Peyer's patch (tissue), 4 donors: Measurements from ENCODE around the gene CCNC. TPM values are rescaled to one million over a fixed set of nuclear protein-coding genes. Genes with fewer than 3 reads are reported as not detected.
A peak's percentile ranks its signal among the peaks of the same experiment; 100 is the strongest.

Experiments
- DNase-seq, 3 donors: peaks; one replicate each; pipeline ENCODE4 v3.0.0-alpha.2; 2017 to 2019
- H3K27ac ChIP-seq, 4 donors: fragments of 200-600 bp; sonication (generic); one replicate each; pipeline ENCODE4 v1.5.1; 2016 to 2019
- H3K27me3 ChIP-seq, 2 donors: fragments of 200-600 bp; sonication (generic); one replicate each; pipeline ENCODE4 v1.5.1; 2019
- H3K36me3 ChIP-seq, 3 donors: fragments of 200-600 bp; sonication (generic); one replicate each; pipeline ENCODE4 v1.5.1; 2016 to 2019
- H3K4me1 ChIP-seq, 4 donors: fragments of 200-600 bp; sonication (generic); one replicate each; pipeline ENCODE4 v1.5.1; 2016 to 2019
- H3K4me3 ChIP-seq, 4 donors: fragments of 200-600 bp; sonication (generic); 1 replicate in 3 of 4; 2 replicates in 1 of 4; pipeline ENCODE4 v1.5.1; 2016 to 2019; ENCODE audit warnings: mild to moderate bottlenecking in 1 of 4
- H3K9me3 ChIP-seq, 4 donors: fragments of 200-600 bp; sonication (generic); one replicate each; pipeline ENCODE4 v1.5.1; 2016 to 2019; ENCODE audit warnings: mild to moderate bottlenecking in 1 of 4
- CTCF ChIP-seq, 6 experiments: fragments of 450-650 bp in 4 of 6; fragments of 200-600 bp in 2 of 6; sonication (generic) in 1 of 6; IDR thresholded peaks; one replicate each; pipeline ENCODE4 v1.5.1; 2017 to 2019; ENCODE audit warnings: antibody characterized with exemption in 6 of 6, mild to moderate bottlenecking in 3 of 6, moderate library complexity in 1 of 6
- POLR2A ChIP-seq, 2 donors: fragments of 450-650 bp; IDR thresholded peaks; one replicate each; pipeline ENCODE4 v1.5.1; 2017; ENCODE audit warnings: antibody characterized with exemption in 2 of 2, mild to moderate bottlenecking in 2 of 2, moderate library complexity in 2 of 2
- total RNA-seq, 4 donors: library from RNA; depleted of rRNA; stranded (reverse); fragments of >200 nt; gene quantifications; one replicate each; pipeline ENCODE4 v1.1.0, GENCODE V29; 2016

The CCNC gene
- total RNA-seq, 4 donors from 2014 or later = 35.8 to 45.5 (median 40.9) TPM

- H3K4me3 ChIP-seq = no peak overlapping the region
Observed at GRCh38 chr6:99591673-99592364, 23.4 kb upstream of the CCNC start.

GRCh38 chr6:99590728-99591672 is 22.5 kb upstream of the CCNC start:
- Histone ChIP-seq H3K4me1 (peaks cover 4 to 27% (median 6%) of the 10 kb centered on the region in 4 donors), H3K4me3 (peak overlapping the region in 1 of 4 donors; percentile 2), H3K36me3 (no peaks in the 10 kb centered on the region), H3K9me3 (peaks cover 0 to 3% (median 0%) of the 10 kb centered on the region in 4 donors), H3K27ac (no peak overlapping the region), H3K27me3 (peaks cover 0 to 28% of the 10 kb centered on the region in 2 donors)
- TF ChIP-seq CTCF (IDR thresholded peaks at IDR 0.05) = no peak
- no peak for TF ChIP-seq POLR2A (IDR thresholded peaks at IDR 0.05)
- DNase-seq = peak in 1 of 3 donors; percentile 48

More at GRCh38 chr6:99591673-99592364, 23.4 kb upstream of the CCNC start:
- Histone ChIP-seq H3K9me3 (peaks cover 0 to 3% (median 0%) of the 10 kb centered on the region in 4 donors), H3K27me3 (peaks cover 0 to 28% of the 10 kb centered on the region in 2 donors), H3K4me1 (peaks cover 4 to 27% (median 6%) of the 10 kb centered on the region in 4 donors), H3K36me3 (no peaks in the 10 kb centered on the region), H3K27ac (no peak overlapping the region)
- DNase-seq = no peak
- TF ChIP-seq CTCF (IDR thresholded peaks at IDR 0.05) = no peak
- no peak for TF ChIP-seq POLR2A (IDR thresholded peaks at IDR 0.05)

GRCh38 chr6:99589907-99590493 is 21.5 kb upstream of the CCNC start:
- TF ChIP-seq POLR2A (IDR thresholded peaks at IDR 0.05) (no peak), CTCF (IDR thresholded peaks at IDR 0.05) (no peak)
- H3K27ac ChIP-seq = no peak overlapping the region
- H3K4me1 ChIP-seq = peaks cover 4 to 27% (median 6%) of the 10 kb centered on the region in 4 donors
- peaks cover 0 to 3% (median 0%) of the 10 kb centered on the region in 4 donors for H3K9me3 ChIP-seq
- DNase-seq = no peak
- no peaks in the 10 kb centered on the region for H3K36me3 ChIP-seq
- no peak overlapping the region for H3K4me3 ChIP-seq
- peaks cover 0 to 28% of the 10 kb centered on the region in 2 donors for H3K27me3 ChIP-seq

- Histone ChIP-seq H3K27ac (no peak overlapping the region), H3K9me3 (no peaks in the 10 kb centered on the region), H3K36me3 (no peaks in the 10 kb centered on the region), H3K27me3 (peaks cover 0 to 28% of the 10 kb centered on the region in 2 donors), H3K4me3 (peak overlapping the region; percentile 37 to 56 (median 50)), H3K4me1 (peaks cover 4 to 27% (median 6%) of the 10 kb centered on the region in 4 donors)
- DNase-seq = peak in 1 of 3 donors; percentile 47
- TF ChIP-seq POLR2A (IDR thresholded peaks at IDR 0.05) = no peak
- no peak for TF ChIP-seq CTCF (IDR thresholded peaks at IDR 0.05)
Observed at GRCh38 chr6:99589290-99589672, 20.8 kb upstream of the CCNC start.

GRCh38 chr6:99588618-99589289 is 20.3 kb upstream of the CCNC start:
- no peak overlapping the region for H3K27ac ChIP-seq
- peak; percentile 46 to 81 (median 73) for DNase-seq
- peaks cover 0 to 28% of the 10 kb centered on the region in 2 donors for H3K27me3 ChIP-seq
- peaks cover 4 to 27% (median 6%) of the 10 kb centered on the region in 4 donors for H3K4me1 ChIP-seq
- peak in 4 of 6 experiments; percentile 14 to 51 (median 43) for TF ChIP-seq CTCF (IDR thresholded peaks at IDR 0.05)
- no peak for TF ChIP-seq POLR2A (IDR thresholded peaks at IDR 0.05)
- H3K4me3 ChIP-seq = peak overlapping the region; percentile 37 to 56 (median 50)
- no peaks in the 10 kb centered on the region for H3K36me3 ChIP-seq
- H3K9me3 ChIP-seq = no peaks in the 10 kb centered on the region
